Stimulated activated CD4-positive, alpha-beta T cell treated with anti-CD3 and anti-CD28 coated beads, Interleukin-15, amount 100 ng/mL, for 48 hours (primary cell): Measurements from ENCODE around the gene NEDD4.
"Not testable (repeated sequence)": the region's sequence is repeated elsewhere in the genome, so short reads cannot be mapped to it uniquely, and the experiment has no call there.

Experiments used
- DNase-seq, 2 donors: peaks; one replicate each; pipeline ENCODE4 v3.0.0-alpha.2; 2020; ENCODE audit warnings: low read depth in 2 of 2

NEDD4 gene

GRCh38 chr15:55894399-55894965, 98.9 kb downstream of the NEDD4 start:
- no peak for DNase-seq

- DNase-seq, result no peak
Observed at GRCh38 chr15:55893852-55894251, 99.6 kb downstream of the NEDD4 start.

GRCh38 chr15:55891196-55891595, 102.2 kb downstream of the NEDD4 start:
- DNase-seq, result no peak

- no peak for DNase-seq
Observed at GRCh38 chr15:55884223-55884622, 109.2 kb downstream of the NEDD4 start.

GRCh38 chr15:55879181-55879580, 114.2 kb downstream of the NEDD4 start:
- DNase-seq, result no peak

GRCh38 chr15:55873024-55873720, 120.2 kb downstream of the NEDD4 start:
- DNase-seq, result no peak

GRCh38 chr15:55872471-55872870, 120.9 kb downstream of the NEDD4 start:
- DNase-seq, result no peak

GRCh38 chr15:55869660-55870059, 123.8 kb downstream of the NEDD4 start:
- no peak for DNase-seq

GRCh38 chr15:55868707-55869106, 124.7 kb downstream of the NEDD4 start:
- no peak for DNase-seq

GRCh38 chr15:55868291-55868690, 125.1 kb downstream of the NEDD4 start:
- not testable (repeated sequence) for DNase-seq

GRCh38 chr15:55863911-55864310, 129.5 kb downstream of the NEDD4 start:
- no peak for DNase-seq

- no peak for DNase-seq
Observed at GRCh38 chr15:55861115-55861514, 132.3 kb downstream of the NEDD4 start.

- DNase-seq, result no peak
Observed at GRCh38 chr15:55860468-55860867, 132.9 kb downstream of the NEDD4 start.

- no peak for DNase-seq
Observed at GRCh38 chr15:55859681-55860080, 133.7 kb downstream of the NEDD4 start.

- DNase-seq, result no peak
Observed at GRCh38 chr15:55858661-55859060, 134.8 kb downstream of the NEDD4 start.

GRCh38 chr15:55856506-55857164, 136.8 kb downstream of the NEDD4 start:
- DNase-seq, result no peak

GRCh38 chr15:55853134-55853533, 140.3 kb downstream of the NEDD4 start:
- no peak for DNase-seq

GRCh38 chr15:55846116-55846707, 147.2 kb downstream of the NEDD4 start:
- peak in 1 of 2 donors; percentile 19 for DNase-seq

- not testable (repeated sequence) for DNase-seq
Observed at GRCh38 chr15:55842897-55843296, 150.5 kb downstream of the NEDD4 start.

GRCh38 chr15:55835866-55836265, 157.5 kb downstream of the NEDD4 start:
- no peak for DNase-seq

- DNase-seq, result no peak
Observed at GRCh38 chr15:55834331-55834730, 159.1 kb downstream of the NEDD4 start.

- DNase-seq, result no peak
Observed at GRCh38 chr15:55829826-55830225, 163.6 kb downstream of the NEDD4 start.

- no peak for DNase-seq
Observed at GRCh38 chr15:55827955-55828354, 165.5 kb downstream of the NEDD4 start.
